BLaER1 treated with 17β-estradiol and CSF1 and Interleukin-3, amounts not matched to agents 10 nM and 100 nM (cell line): ENCODE data around the gene CLEC4D.
"Not testable (repeated sequence)": the region's sequence is repeated elsewhere in the genome, so short reads cannot be mapped to it uniquely, and the experiment has no call there.

Source experiments
- H3K27ac ChIP-seq, 11 experiments: shearing (Covaris generic); formaldehyde crosslinking; 2 replicates each; pipeline ENCODE4 v1.8.1; 2022
- H3K27me3 ChIP-seq, 11 experiments: shearing (Covaris generic); formaldehyde crosslinking; 2 replicates each; pipeline ENCODE4 v1.8.1; 2022
- H3K36me3 ChIP-seq, 11 experiments: shearing (Covaris generic); formaldehyde crosslinking; 2 replicates each; pipeline ENCODE4 v1.8.1; 2022
- H3K4me1 ChIP-seq, 10 experiments: shearing (Covaris generic); formaldehyde crosslinking; 2 replicates each; pipeline ENCODE4 v1.8.1; 2022
- H3K4me2 ChIP-seq, 11 experiments: shearing (Covaris generic); formaldehyde crosslinking; 2 replicates each; pipeline ENCODE4 v1.8.1; 2022
- H3K4me3 ChIP-seq, 10 experiments: shearing (Covaris generic); formaldehyde crosslinking; 2 replicates each; pipeline ENCODE4 v1.8.1; 2022
- H3K9ac ChIP-seq, 11 experiments: shearing (Covaris generic); formaldehyde crosslinking; 2 replicates each; pipeline ENCODE4 v1.8.1; 2022
- H3K9me3 ChIP-seq, 11 experiments: shearing (Covaris generic); formaldehyde crosslinking; replicated peaks in 1 of 11; 2 replicates each; pipeline ENCODE4 v1.8.1; 2022
- H4K20me1 ChIP-seq, 11 experiments: shearing (Covaris generic); formaldehyde crosslinking; 2 replicates each; pipeline ENCODE4 v1.8.1; 2022
- Cebpa-rat ChIP-seq, 11 experiments: shearing (Covaris generic); IDR thresholded peaks; 2 replicates each; pipeline ENCODE4 v1.8.1; 2022

Gene CLEC4D

GRCh38 chr12:8556531-8557097 is 43.3 kb downstream of the CLEC4D start:
- Histone ChIP-seq H3K27me3 (no peaks in the 10 kb centered on the region), H3K9ac (no peak overlapping the region), H3K9me3 (peaks cover 5 to 14% (median 10%) of the 10 kb centered on the region in 11 experiments; a peak in 18 of 22 replicates), H3K4me2 (peak overlapping the region in 3 of 11 experiments; percentile 15 to 18 (median 16); a peak in 4 of 22 replicates), H3K4me1 (peaks cover 0 to 33% (median 3%) of the 10 kb centered on the region in 10 experiments; a peak in 11 of 20 replicates), H4K20me1 (no peaks in the 10 kb centered on the region), H3K4me3 (no peak overlapping the region), H3K27ac (peak overlapping the region in 1 of 11 experiments; percentile 4; a peak in 1 of 22 replicates), H3K36me3 (no peaks in the 10 kb centered on the region)
- TF ChIP-seq Cebpa-rat (IDR thresholded peaks at IDR 0.05): no peak

DNA sequence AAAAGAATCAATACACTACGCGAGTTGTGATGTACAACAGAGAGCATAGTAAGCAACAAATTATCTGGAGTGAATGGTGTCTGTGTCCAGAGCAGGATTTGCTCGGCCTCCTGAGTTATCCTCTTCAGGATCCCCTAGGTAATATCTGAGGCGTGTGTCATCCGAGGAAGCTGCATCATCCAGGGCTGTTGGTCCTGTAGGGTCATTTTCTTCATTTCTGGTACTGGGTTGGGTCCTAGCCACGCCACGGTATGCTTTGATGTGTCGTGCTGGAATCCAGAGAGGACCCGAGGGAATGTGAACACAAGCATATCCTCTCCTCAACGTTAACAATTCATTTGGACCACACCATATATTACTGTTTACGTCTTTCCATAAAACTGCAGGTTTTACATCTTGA is 46.4 kb downstream of the CLEC4D start:
- Histone ChIP-seq H3K27me3 (no peaks in the 10 kb centered on the region), H3K4me1 (peaks cover 0 to 30% (median 3%) of the 10 kb centered on the region in 10 experiments; a peak in 12 of 20 replicates), H3K9me3 (peaks cover 24 to 45% (median 34%) of the 10 kb centered on the region in 11 experiments), H3K4me3 (no peak overlapping the region), H3K36me3 (peaks cover 0 to 4% (median 0%) of the 10 kb centered on the region in 11 experiments; a peak in 2 of 22 replicates), H3K27ac (no peak overlapping the region), H4K20me1 (no peaks in the 10 kb centered on the region), H3K4me2 (no peak overlapping the region), H3K9ac (no peak overlapping the region)
- TF ChIP-seq Cebpa-rat (IDR thresholded peaks at IDR 0.05): no peak

GRCh38 chr12:8561011-8561410 is 47.7 kb downstream of the CLEC4D start:
- no peaks in the 10 kb centered on the region for H4K20me1 ChIP-seq
- H3K27me3 ChIP-seq: no peaks in the 10 kb centered on the region
- H3K9me3 ChIP-seq: peaks cover 24 to 56% (median 36%) of the 10 kb centered on the region in 11 experiments
- H3K27ac ChIP-seq: no peak overlapping the region
- H3K36me3 ChIP-seq: peaks cover 0 to 4% (median 0%) of the 10 kb centered on the region in 11 experiments; a peak in 2 of 22 replicates
- H3K4me1 ChIP-seq: peaks cover 0 to 31% (median 9%) of the 10 kb centered on the region in 10 experiments; a peak in 9 of 20 replicates
- no peak overlapping the region for H3K9ac ChIP-seq
- no peak for TF ChIP-seq Cebpa-rat (IDR thresholded peaks at IDR 0.05)
- H3K4me3 ChIP-seq: no peak overlapping the region
- no peak overlapping the region for H3K4me2 ChIP-seq

DNA sequence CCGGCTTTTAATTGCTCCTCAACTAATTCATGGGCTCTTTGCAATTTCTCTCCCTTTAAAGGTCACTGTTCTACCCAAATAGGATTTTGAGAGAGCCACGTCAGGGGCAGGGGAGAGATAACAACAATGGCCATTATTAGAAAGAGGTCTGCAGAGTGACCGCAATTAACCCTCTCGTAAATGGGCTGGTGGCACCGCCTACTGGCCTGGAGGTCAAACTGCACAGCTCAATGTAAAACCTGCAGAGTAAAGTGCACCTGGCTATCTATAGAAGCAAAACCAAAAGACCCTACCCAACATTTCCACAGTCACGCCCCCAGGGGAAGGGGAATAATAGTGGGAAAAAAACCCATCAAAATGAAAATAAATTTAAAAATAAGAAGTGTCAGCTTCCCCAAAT is 49.0 kb downstream of the CLEC4D start:
- Histone ChIP-seq H4K20me1 (no peaks in the 10 kb centered on the region), H3K4me1 (peaks cover 0 to 30% (median 19%) of the 10 kb centered on the region in 10 experiments; a peak in 12 of 20 replicates), H3K4me2 (no peak overlapping the region), H3K27ac (no peak overlapping the region), H3K9me3 (peaks cover 36 to 67% (median 47%) of the 10 kb centered on the region in 11 experiments), H3K27me3 (no peaks in the 10 kb centered on the region), H3K36me3 (peaks cover 0 to 6% (median 0%) of the 10 kb centered on the region in 11 experiments; a peak in 6 of 22 replicates), H3K4me3 (no peak overlapping the region), H3K9ac (no peak overlapping the region)
- no peak for TF ChIP-seq Cebpa-rat (IDR thresholded peaks at IDR 0.05)

- no peak for TF ChIP-seq Cebpa-rat (IDR thresholded peaks at IDR 0.05)
- H3K4me2 ChIP-seq: no peak overlapping the region
- H3K36me3 ChIP-seq: peaks cover 0 to 16% (median 6%) of the 10 kb centered on the region in 11 experiments; a peak in 9 of 22 replicates
- H3K9ac ChIP-seq: no peak overlapping the region
- H3K27ac ChIP-seq: no peak overlapping the region
- H3K9me3 ChIP-seq: peaks cover 47 to 78% (median 58%) of the 10 kb centered on the region in 11 experiments
- peaks cover 0 to 38% (median 19%) of the 10 kb centered on the region in 10 experiments; a peak in 12 of 20 replicates for H3K4me1 ChIP-seq
- no peak overlapping the region for H3K4me3 ChIP-seq
- no peaks in the 10 kb centered on the region for H3K27me3 ChIP-seq
- H4K20me1 ChIP-seq: no peaks in the 10 kb centered on the region
Measured at GRCh38 chr12:8563356-8563755, 50.1 kb downstream of the CLEC4D start.

GRCh38 chr12:8564656-8565055 is 51.4 kb downstream of the CLEC4D start:
- Histone ChIP-seq H3K27ac (peak overlapping the region in 5 of 11 experiments; percentile 57 to 93 (median 76); a peak in 7 of 22 replicates), H3K36me3 (peaks cover 0 to 18% (median 6%) of the 10 kb centered on the region in 11 experiments; a peak in 9 of 22 replicates), H3K4me2 (peak overlapping the region in 5 of 11 experiments; percentile 9 to 68 (median 52); a peak in 4 of 22 replicates)

GRCh38 chr12:8566052-8566451 is 52.7 kb downstream of the CLEC4D start:
- peaks cover 50 to 78% (median 58%) of the 10 kb centered on the region in 11 experiments for H3K9me3 ChIP-seq
- H3K36me3 ChIP-seq: peaks cover 0 to 18% (median 6%) of the 10 kb centered on the region in 11 experiments; a peak in 9 of 22 replicates
- H3K4me1 ChIP-seq: peaks cover 0 to 43% (median 19%) of the 10 kb centered on the region in 10 experiments; a peak in 12 of 20 replicates
- peak overlapping the region in 5 of 10 experiments; percentile 3 to 49 (median 27); a peak in 5 of 20 replicates for H3K4me3 ChIP-seq
- peak overlapping the region in 9 of 11 experiments; percentile 4 to 89 (median 63); a peak in 15 of 22 replicates for H3K4me2 ChIP-seq
- H3K27ac ChIP-seq: peak overlapping the region in 8 of 11 experiments; percentile 42 to 93 (median 73); a peak in 15 of 22 replicates
- H3K9ac ChIP-seq: peak overlapping the region in 6 of 11 experiments; percentile 23 to 71 (median 49); a peak in 8 of 22 replicates
- not testable (repeated sequence) for H3K27me3 ChIP-seq, H4K20me1 ChIP-seq

More at GRCh38 chr12:8564656-8565055, 51.4 kb downstream of the CLEC4D start:
- Histone ChIP-seq H4K20me1 (no peaks in the 10 kb centered on the region), H3K27me3 (no peaks in the 10 kb centered on the region), H3K9me3 (peaks cover 51 to 85% (median 62%) of the 10 kb centered on the region in 11 experiments), H3K4me1 (peaks cover 0 to 42% (median 19%) of the 10 kb centered on the region in 10 experiments; a peak in 12 of 20 replicates), H3K9ac (no peak overlapping the region), H3K4me3 (peak overlapping the region in 1 of 10 experiments; percentile 26; a peak in 1 of 20 replicates)
- TF ChIP-seq Cebpa-rat (IDR thresholded peaks at IDR 0.05): no peak

DNA sequence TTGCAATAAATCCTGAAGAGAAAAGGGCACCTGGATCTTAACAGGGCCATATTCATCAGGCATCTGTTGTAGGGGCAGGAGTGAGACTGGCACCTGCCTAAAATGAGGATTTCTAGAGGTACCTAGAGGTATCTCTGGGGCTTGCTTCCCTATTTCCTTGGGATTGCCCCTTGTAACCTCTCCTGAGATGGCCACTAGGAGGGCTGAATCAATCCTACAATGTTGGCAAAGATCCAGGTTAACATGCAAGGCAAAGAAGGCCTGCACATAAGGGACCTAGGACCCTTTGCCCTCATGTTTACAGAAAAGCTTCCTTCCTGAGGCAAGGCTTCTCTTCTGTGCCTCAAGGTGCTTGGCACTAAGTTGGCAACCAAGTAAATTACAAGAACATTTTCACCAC is 53.2 kb downstream of the CLEC4D start:
- H4K20me1 ChIP-seq: no peaks in the 10 kb centered on the region
- peak overlapping the region in 6 of 11 experiments; percentile 23 to 71 (median 49); a peak in 8 of 22 replicates for H3K9ac ChIP-seq
- no peaks in the 10 kb centered on the region for H3K27me3 ChIP-seq
- H3K36me3 ChIP-seq: peaks cover 0 to 18% (median 6%) of the 10 kb centered on the region in 11 experiments; a peak in 9 of 22 replicates
- peak overlapping the region in 8 of 11 experiments; percentile 42 to 93 (median 73); a peak in 16 of 22 replicates for H3K27ac ChIP-seq
- no peak for TF ChIP-seq Cebpa-rat (IDR thresholded peaks at IDR 0.05)
- H3K4me3 ChIP-seq: peak overlapping the region in 5 of 10 experiments; percentile 3 to 49 (median 27); a peak in 6 of 20 replicates
- peaks cover 0 to 47% (median 19%) of the 10 kb centered on the region in 10 experiments; a peak in 12 of 20 replicates for H3K4me1 ChIP-seq
- H3K4me2 ChIP-seq: peak overlapping the region in 9 of 11 experiments; percentile 4 to 89 (median 63); a peak in 15 of 22 replicates
- peaks cover 45 to 73% (median 54%) of the 10 kb centered on the region in 11 experiments for H3K9me3 ChIP-seq
